ENCODE data around the gene TPPP.
"Not testable (repeated sequence)": the region's sequence is repeated elsewhere in the genome, so short reads cannot be mapped to it uniquely, and the experiment has no call there.

- TF ChIP-seq CTCF, EP300, REST (IDR thresholded peaks at IDR 0.05): not testable (repeated sequence)
Observed at GRCh38 chr5:734145-734544, 41.0 kb upstream of the TPPP start.
